ENCODE measurements around the gene ST6GAL1.

- TF ChIP-seq CTCF (IDR thresholded peaks at IDR 0.05; ENCODE audit: insufficient read depth, low read depth, low read length) (no peak), EZH2 (IDR thresholded peaks at IDR 0.05; ENCODE audit: insufficient read depth, low read length) (no peak)
Observed at GRCh38 chr3:186998937-186999368, 68.6 kb downstream of the ST6GAL1 start.

All from astrocyte (in vitro differentiated cells and primary cell).